ENCODE results near the gene MVD.
A peak's percentile ranks its signal among the peaks of the same experiment; 100 is the strongest.

MVD gene

GRCh38 chr16:88681709-88682451, 19.0 kb upstream of the MVD start:
- Histone ChIP-seq H2AFZ (ENCODE audit: low read depth, low read length, severe bottlenecking) (peak overlapping the region; percentile 59), H3K9ac (ENCODE audit: low read length) (peak overlapping the region; percentile 51), H3K27me3 (ENCODE audit: low read length) (no peaks in the 10 kb centered on the region), H3K4me3 (ENCODE audit: insufficient read depth, low read length, poor library complexity, severe bottlenecking) (peak overlapping the region; percentile 23), H3K27ac (ENCODE audit: low read depth, low read length) (peak overlapping the region; percentile 83), H3K79me2 (ENCODE audit: insufficient read depth, low read length) (no peaks in the 10 kb centered on the region), H3K9me3 (ENCODE audit: insufficient read depth, low read length) (no peaks in the 10 kb centered on the region), H4K20me1 (ENCODE audit: low read depth, low read length) (no peaks in the 10 kb centered on the region), H3K4me2 (ENCODE audit: low read depth, low read length, poor library complexity, severe bottlenecking) (peak overlapping the region; percentile 58), H3K9me2 (replicated peaks; ENCODE audit: insufficient read depth, low read length) (no peaks in the 10 kb centered on the region), H3F3A (ENCODE audit: insufficient read depth) (peaks cover 14% of the 10 kb centered on the region), H3K36me3 (ENCODE audit: low read length) (no peaks in the 10 kb centered on the region)
- TF ChIP-seq EZH2phosphoT487 (conservative IDR thresholded peaks at IDR 0.05; ENCODE audit: low read length) (no peak), CTCF (IDR thresholded peaks at IDR 0.05; ENCODE audit: insufficient read depth, low read length, poor library complexity, severe bottlenecking) (no peak)

DNA sequence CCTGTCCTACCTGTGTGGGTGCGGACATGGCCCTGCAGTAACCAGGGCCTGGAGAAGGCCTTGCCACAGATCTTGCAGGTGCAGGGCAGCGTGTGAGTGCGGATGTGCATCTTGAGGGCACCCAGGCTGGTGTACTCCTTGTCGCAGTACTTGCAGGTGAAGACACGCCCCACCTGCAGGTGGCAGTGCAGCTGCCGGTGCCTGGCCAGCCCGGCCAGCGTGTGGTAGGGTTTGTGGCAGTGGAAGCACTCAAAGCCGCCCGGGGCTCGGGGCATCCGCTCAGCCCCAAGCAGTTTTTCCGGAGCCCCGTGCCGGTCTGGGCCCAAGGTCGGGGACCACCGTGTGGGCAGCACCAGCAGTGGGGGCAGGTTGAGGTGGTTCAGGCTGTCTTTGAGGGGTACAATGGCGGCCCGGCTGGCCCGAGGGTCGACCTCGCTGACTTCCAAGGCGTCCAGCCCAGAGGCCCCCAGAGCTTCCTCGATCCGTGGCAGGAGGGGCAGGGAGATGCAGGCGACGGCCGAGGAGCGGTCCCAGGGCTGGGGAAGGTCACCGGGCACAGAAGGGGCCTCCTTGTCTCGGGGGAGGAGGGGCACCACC, 18.3 kb upstream of the MVD start:
- Histone ChIP-seq H3K27ac (ENCODE audit: low read depth, low read length) (peak overlapping the region; percentile 83), H3K4me3 (ENCODE audit: insufficient read depth, low read length, poor library complexity, severe bottlenecking) (peak overlapping the region; percentile 23), H3K9ac (ENCODE audit: low read length) (peak overlapping the region; percentile 51), H2AFZ (ENCODE audit: low read depth, low read length, severe bottlenecking) (peak overlapping the region; percentile 59), H3K79me2 (ENCODE audit: insufficient read depth, low read length) (no peaks in the 10 kb centered on the region), H3K27me3 (ENCODE audit: low read length) (no peaks in the 10 kb centered on the region), H4K20me1 (ENCODE audit: low read depth, low read length) (no peaks in the 10 kb centered on the region), H3K9me3 (ENCODE audit: insufficient read depth, low read length) (no peaks in the 10 kb centered on the region), H3K9me2 (replicated peaks; ENCODE audit: insufficient read depth, low read length) (no peaks in the 10 kb centered on the region), H3K4me2 (ENCODE audit: low read depth, low read length, poor library complexity, severe bottlenecking) (peak overlapping the region; percentile 58), H3K36me3 (ENCODE audit: low read length) (no peaks in the 10 kb centered on the region), H3F3A (ENCODE audit: insufficient read depth) (peaks cover 14% of the 10 kb centered on the region)
- TF ChIP-seq CTCF (IDR thresholded peaks at IDR 0.05; ENCODE audit: insufficient read depth, low read length, poor library complexity, severe bottlenecking) (peak; percentile 63), EZH2phosphoT487 (conservative IDR thresholded peaks at IDR 0.05; ENCODE audit: low read length) (no peak)

GRCh38 chr16:88680554-88681083, 17.7 kb upstream of the MVD start:
- Histone ChIP-seq H3K9me3 (ENCODE audit: insufficient read depth, low read length) (no peaks in the 10 kb centered on the region), H3F3A (ENCODE audit: insufficient read depth) (peaks cover 14% of the 10 kb centered on the region), H3K4me2 (ENCODE audit: low read depth, low read length, poor library complexity, severe bottlenecking) (peak overlapping the region; percentile 58), H2AFZ (ENCODE audit: low read depth, low read length, severe bottlenecking) (no peak overlapping the region), H3K9me2 (replicated peaks; ENCODE audit: insufficient read depth, low read length) (no peaks in the 10 kb centered on the region), H3K79me2 (ENCODE audit: insufficient read depth, low read length) (no peaks in the 10 kb centered on the region), H3K36me3 (ENCODE audit: low read length) (no peaks in the 10 kb centered on the region), H3K4me3 (ENCODE audit: insufficient read depth, low read length, poor library complexity, severe bottlenecking) (no peak overlapping the region), H3K27me3 (ENCODE audit: low read length) (no peaks in the 10 kb centered on the region), H4K20me1 (ENCODE audit: low read depth, low read length) (no peaks in the 10 kb centered on the region), H3K9ac (ENCODE audit: low read length) (peak overlapping the region; percentile 51; the same call in 1 of the 2 replicates), H3K27ac (ENCODE audit: low read depth, low read length) (peak overlapping the region; percentile 83)
- no peak for TF ChIP-seq CTCF (IDR thresholded peaks at IDR 0.05; ENCODE audit: insufficient read depth, low read length, poor library complexity, severe bottlenecking)
- TF ChIP-seq EZH2phosphoT487 (conservative IDR thresholded peaks at IDR 0.05; ENCODE audit: low read length) = no peak

All from SU-DHL-6 (cell line).